ENCODE data around the gene SPX. TPM values are rescaled to one million over a fixed set of nuclear protein-coding genes. Genes with fewer than 3 reads are reported as not detected.

SPX gene
- total RNA-seq, 1 experiment from 2014 or later = 6.9 TPM

- DNase-seq = no peak
- peaks cover 20% of the 10 kb centered on the region for H3K9me3 Mint-ChIP-seq (ENCODE audit: unreplicated experiment)
- H3K4me3 Mint-ChIP-seq (ENCODE audit: unreplicated experiment) = no peak overlapping the region
- intact Hi-C loops (cut with micrococcal nuclease; ENCODE audit: unreplicated experiment) = no loop called here
- no peaks in the 10 kb centered on the region for H3K9me3 ChIP-seq
- H3K27me3 Mint-ChIP-seq (ENCODE audit: insufficient read depth, unreplicated experiment) = no peaks in the 10 kb centered on the region
- no TSS peak for BruUV-seq (replicated peaks)
- no peak overlapping the region for H3K27ac Mint-ChIP-seq (ENCODE audit: unreplicated experiment)
- TF ChIP-seq, protein P1, sequence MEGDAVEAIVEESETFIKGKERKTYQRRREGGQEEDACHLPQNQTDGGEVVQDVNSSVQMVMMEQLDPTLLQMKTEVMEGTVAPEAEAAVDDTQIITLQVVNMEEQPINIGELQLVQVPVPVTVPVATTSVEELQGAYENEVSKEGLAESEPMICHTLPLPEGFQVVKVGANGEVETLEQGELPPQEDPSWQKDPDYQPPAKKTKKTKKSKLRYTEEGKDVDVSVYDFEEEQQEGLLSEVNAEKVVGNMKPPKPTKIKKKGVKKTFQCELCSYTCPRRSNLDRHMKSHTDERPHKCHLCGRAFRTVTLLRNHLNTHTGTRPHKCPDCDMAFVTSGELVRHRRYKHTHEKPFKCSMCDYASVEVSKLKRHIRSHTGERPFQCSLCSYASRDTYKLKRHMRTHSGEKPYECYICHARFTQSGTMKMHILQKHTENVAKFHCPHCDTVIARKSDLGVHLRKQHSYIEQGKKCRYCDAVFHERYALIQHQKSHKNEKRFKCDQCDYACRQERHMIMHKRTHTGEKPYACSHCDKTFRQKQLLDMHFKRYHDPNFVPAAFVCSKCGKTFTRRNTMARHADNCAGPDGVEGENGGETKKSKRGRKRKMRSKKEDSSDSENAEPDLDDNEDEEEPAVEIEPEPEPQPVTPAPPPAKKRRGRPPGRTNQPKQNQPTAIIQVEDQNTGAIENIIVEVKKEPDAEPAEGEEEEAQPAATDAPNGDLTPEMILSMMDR (IDR thresholded peaks at IDR 0.05; ENCODE audit: insufficient read depth in 1 of 2, low read depth in 1 of 2, low read length in 1 of 2, severe bottlenecking in 1 of 2, unreplicated experiment in 1 of 2) = no peak
- H3K36me3 ChIP-seq (ENCODE audit: control insufficient read depth, insufficient read depth, low read length) = no peaks in the 10 kb centered on the region
- ChIA-PET POLR2A (no interaction called here), CTCF (no interaction called here)
- H3K4me1 ChIP-seq = peaks cover 32% of the 10 kb centered on the region
- peaks cover 38% of the 10 kb centered on the region for H3K4me1 Mint-ChIP-seq (ENCODE audit: low read depth, unreplicated experiment)
- H3K27me3 ChIP-seq (replicated peaks; ENCODE audit: control insufficient read depth, insufficient read depth, low read length) = no peaks in the 10 kb centered on the region
- H3K4me3 ChIP-seq (ENCODE audit: low read depth, low read length) = no peak overlapping the region
- peaks cover 5% of the 10 kb centered on the region for H3K36me3 Mint-ChIP-seq (ENCODE audit: insufficient read depth, unreplicated experiment)
These were observed 4.6 kb upstream of the SPX start for GRCh38 chr12:21521541-21521940.

- Mint-ChIP-seq H3K9me3 (ENCODE audit: unreplicated experiment) (peaks cover 20% of the 10 kb centered on the region), H3K4me3 (ENCODE audit: unreplicated experiment) (no peak overlapping the region), H3K27me3 (ENCODE audit: insufficient read depth, unreplicated experiment) (no peaks in the 10 kb centered on the region), H3K27ac (ENCODE audit: unreplicated experiment) (no peak overlapping the region), H3K4me1 (ENCODE audit: low read depth, unreplicated experiment) (peaks cover 38% of the 10 kb centered on the region), H3K36me3 (ENCODE audit: insufficient read depth, unreplicated experiment) (peaks cover 5% of the 10 kb centered on the region)
- TF ChIP-seq, protein P1 (IDR thresholded peaks at IDR 0.05; ENCODE audit: insufficient read depth in 1 of 2, low read depth in 1 of 2, low read length in 1 of 2, severe bottlenecking in 1 of 2, unreplicated experiment in 1 of 2) = no peak
- intact Hi-C loops (cut with micrococcal nuclease; ENCODE audit: unreplicated experiment) = no loop called here
- ChIA-PET CTCF (no interaction called here), POLR2A (no interaction called here)
- H3K4me1 ChIP-seq = peaks cover 34% of the 10 kb centered on the region
- H3K4me3 ChIP-seq (ENCODE audit: low read depth, low read length) = no peak overlapping the region
- no peaks in the 10 kb centered on the region for H3K36me3 ChIP-seq (ENCODE audit: control insufficient read depth, insufficient read depth, low read length)
- no peaks in the 10 kb centered on the region for H3K27me3 ChIP-seq (replicated peaks; ENCODE audit: control insufficient read depth, insufficient read depth, low read length)
- no peaks in the 10 kb centered on the region for H3K9me3 ChIP-seq
- no peak for DNase-seq
- BruUV-seq (replicated peaks) = no TSS peak
These were observed 2.9 kb upstream of the SPX start for GRCh38 chr12:21523148-21523547.

DNA sequence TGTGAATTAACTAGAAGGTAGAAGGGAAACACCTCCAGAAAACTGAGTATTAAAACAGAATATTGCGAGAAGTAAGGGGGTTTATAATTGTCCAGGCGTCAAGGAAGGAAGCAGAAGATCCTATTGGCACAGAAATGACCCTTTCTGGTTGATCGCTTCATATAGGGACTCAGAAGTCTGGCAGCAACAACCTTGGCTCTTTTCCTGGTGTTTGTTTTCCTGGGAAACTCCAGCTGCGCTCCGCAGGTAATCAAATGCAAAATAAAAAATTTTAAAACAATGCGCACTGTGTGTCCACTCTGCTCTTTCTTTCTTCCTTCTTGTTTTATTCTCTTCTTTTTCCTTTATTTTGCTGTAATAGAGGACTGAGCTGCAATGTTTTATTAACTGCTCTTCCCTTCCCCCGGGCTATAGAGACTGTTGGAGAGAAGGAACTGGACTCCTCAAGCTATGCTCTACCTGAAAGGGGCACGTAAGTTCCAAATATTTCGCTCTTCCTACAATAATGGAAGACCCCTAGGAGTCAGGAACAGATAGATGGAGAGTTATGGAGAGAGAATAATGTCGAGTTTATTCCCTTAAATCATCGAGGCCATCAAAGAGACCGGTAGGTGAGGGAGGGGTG lies 737 bp downstream of the SPX start:
- Mint-ChIP-seq H3K9me3 (ENCODE audit: unreplicated experiment) (peaks cover 20% of the 10 kb centered on the region), H3K36me3 (ENCODE audit: insufficient read depth, unreplicated experiment) (peaks cover 5% of the 10 kb centered on the region), H3K4me1 (ENCODE audit: low read depth, unreplicated experiment) (peaks cover 51% of the 10 kb centered on the region), H3K27ac (ENCODE audit: unreplicated experiment) (no peak overlapping the region), H3K4me3 (ENCODE audit: unreplicated experiment) (peak overlapping the region; percentile 43), H3K27me3 (ENCODE audit: insufficient read depth, unreplicated experiment) (no peaks in the 10 kb centered on the region)
- Histone ChIP-seq H3K9me3 (no peaks in the 10 kb centered on the region), H3K4me1 (peaks cover 57% of the 10 kb centered on the region), H3K36me3 (ENCODE audit: control insufficient read depth, insufficient read depth, low read length) (no peaks in the 10 kb centered on the region), H3K27me3 (replicated peaks; ENCODE audit: control insufficient read depth, insufficient read depth, low read length) (no peaks in the 10 kb centered on the region), H3K4me3 (ENCODE audit: low read depth, low read length) (peak overlapping the region; percentile 39)
- ChIA-PET POLR2A (interaction anchor here (0.6 kb wide), 1 partner anchor 186 kb away, joined by 3 read pairs; no protein-coding TSS in a partner anchor), CTCF (no interaction called here)
- DNase-seq = no peak
- BruUV-seq (replicated peaks) = no TSS peak
- TF ChIP-seq, protein P1 (IDR thresholded peaks at IDR 0.05; ENCODE audit: insufficient read depth in 1 of 2, low read depth in 1 of 2, low read length in 1 of 2, severe bottlenecking in 1 of 2, unreplicated experiment in 1 of 2) = no peak
- intact Hi-C loops (cut with micrococcal nuclease; ENCODE audit: unreplicated experiment) = loop anchor here (1.0 kb wide), 1 partner anchor 130 kb away; the partner anchor contains the start of gene LDHB

Measured in Caco-2 (cell line).